ENCODE data around the gene SCARF2.

SCARF2 gene

DNA sequence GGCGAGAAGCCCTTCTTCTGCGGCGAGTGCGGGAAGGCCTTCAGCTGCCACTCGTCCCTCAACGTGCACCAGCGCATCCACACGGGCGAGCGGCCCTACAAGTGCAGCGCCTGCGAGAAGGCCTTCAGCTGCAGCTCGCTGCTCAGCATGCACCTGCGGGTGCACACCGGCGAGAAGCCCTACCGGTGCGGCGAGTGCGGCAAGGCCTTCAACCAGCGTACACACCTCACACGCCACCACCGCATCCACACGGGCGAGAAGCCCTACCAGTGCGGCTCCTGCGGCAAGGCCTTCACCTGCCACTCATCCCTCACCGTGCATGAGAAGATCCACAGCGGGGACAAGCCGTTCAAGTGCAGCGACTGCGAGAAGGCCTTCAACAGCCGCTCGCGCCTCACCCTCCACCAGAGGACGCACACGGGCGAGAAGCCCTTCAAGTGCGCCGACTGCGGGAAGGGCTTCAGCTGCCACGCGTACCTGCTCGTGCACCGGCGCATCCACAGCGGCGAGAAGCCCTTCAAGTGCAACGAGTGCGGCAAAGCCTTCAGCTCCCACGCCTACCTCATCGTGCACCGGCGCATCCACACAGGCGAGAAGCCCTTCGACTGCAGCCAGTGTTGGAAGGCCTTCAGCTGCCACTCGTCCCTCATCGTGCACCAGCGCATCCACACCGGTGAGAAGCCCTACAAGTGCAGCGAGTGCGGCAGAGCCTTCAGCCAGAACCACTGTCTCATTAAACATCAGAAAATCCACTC, 31.5 kb downstream of the SCARF2 start:
- Histone ChIP-seq H3K27me3 (replicated peaks) (no peaks in the 10 kb centered on the region), H3K36me3 (replicated peaks) (peaks cover 24% of the 10 kb centered on the region), H3K4me3 (ENCODE audit: low read depth, low read length) (no peak overlapping the region), H3K27ac (no peak overlapping the region)
- DNase-seq, result no peak
- in situ Hi-C loops (cut with HindIII; ENCODE audit: low pct_ligation_motif_present, low sequenced_read_pairs), result no loop called here
- TF ChIP-seq, protein P1, sequence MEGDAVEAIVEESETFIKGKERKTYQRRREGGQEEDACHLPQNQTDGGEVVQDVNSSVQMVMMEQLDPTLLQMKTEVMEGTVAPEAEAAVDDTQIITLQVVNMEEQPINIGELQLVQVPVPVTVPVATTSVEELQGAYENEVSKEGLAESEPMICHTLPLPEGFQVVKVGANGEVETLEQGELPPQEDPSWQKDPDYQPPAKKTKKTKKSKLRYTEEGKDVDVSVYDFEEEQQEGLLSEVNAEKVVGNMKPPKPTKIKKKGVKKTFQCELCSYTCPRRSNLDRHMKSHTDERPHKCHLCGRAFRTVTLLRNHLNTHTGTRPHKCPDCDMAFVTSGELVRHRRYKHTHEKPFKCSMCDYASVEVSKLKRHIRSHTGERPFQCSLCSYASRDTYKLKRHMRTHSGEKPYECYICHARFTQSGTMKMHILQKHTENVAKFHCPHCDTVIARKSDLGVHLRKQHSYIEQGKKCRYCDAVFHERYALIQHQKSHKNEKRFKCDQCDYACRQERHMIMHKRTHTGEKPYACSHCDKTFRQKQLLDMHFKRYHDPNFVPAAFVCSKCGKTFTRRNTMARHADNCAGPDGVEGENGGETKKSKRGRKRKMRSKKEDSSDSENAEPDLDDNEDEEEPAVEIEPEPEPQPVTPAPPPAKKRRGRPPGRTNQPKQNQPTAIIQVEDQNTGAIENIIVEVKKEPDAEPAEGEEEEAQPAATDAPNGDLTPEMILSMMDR (IDR thresholded peaks at IDR 0.05; ENCODE audit: low read depth, low read length, missing control alignments), result no peak

DNA sequence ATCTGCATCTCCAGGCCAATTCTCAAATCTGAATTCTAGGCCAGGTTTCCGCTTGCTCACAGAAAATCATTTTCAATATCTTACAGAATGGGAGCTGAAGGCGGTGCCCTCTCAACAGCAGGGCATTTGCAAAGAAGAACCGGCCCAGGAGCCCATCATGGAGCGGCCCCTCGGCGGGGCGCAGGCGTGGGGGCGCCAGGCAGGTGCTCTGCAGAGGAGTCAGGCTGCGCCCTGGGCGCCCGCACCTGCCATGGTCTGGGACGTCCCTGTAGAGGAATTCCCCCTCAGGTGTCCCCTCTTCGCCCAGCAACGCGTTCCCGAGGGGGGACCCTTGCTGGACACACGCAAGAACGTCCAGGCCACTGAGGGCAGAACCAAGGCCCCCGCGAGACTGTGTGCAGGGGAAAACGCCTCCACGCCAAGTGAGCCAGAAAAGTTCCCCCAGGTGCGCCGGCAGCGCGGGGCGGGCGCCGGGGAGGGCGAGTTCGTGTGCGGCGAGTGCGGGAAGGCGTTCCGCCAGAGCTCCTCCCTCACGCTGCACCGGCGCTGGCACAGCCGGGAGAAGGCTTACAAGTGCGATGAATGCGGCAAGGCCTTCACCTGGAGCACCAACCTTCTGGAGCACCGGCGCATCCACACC, 32.2 kb downstream of the SCARF2 start:
- in situ Hi-C loops (cut with HindIII; ENCODE audit: low pct_ligation_motif_present, low sequenced_read_pairs), result no loop called here
- Histone ChIP-seq H3K4me3 (ENCODE audit: low read depth, low read length) (no peak overlapping the region), H3K27me3 (replicated peaks) (no peaks in the 10 kb centered on the region), H3K27ac (no peak overlapping the region), H3K36me3 (replicated peaks) (peaks cover 24% of the 10 kb centered on the region)
- TF ChIP-seq, protein P1 (IDR thresholded peaks at IDR 0.05; ENCODE audit: low read depth, low read length, missing control alignments), result no peak
- DNase-seq, result no peak

DNA sequence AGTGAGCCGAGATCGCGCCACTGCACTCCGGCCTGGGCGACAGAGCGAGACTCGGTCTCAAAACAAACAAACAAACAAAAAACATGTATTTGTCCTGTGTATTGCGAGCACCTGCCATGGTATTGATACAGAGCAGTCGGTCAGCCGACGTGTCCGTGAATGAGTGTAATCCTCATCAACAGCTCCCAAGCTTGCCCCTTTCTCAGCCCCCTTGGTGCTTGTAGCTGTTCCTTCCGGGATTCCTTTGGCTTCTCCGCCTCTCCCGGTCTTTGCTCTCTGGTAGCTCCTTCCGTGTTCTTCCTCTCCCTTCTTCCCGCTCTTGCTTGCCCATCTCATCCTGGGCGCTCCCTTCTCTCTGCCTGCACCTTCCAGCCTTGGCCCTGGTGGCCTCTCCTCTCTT, 32.7 kb downstream of the SCARF2 start:
- Histone ChIP-seq H3K27ac (no peak overlapping the region), H3K27me3 (replicated peaks) (no peaks in the 10 kb centered on the region), H3K4me3 (ENCODE audit: low read depth, low read length) (no peak overlapping the region), H3K36me3 (replicated peaks) (peaks cover 24% of the 10 kb centered on the region)
- in situ Hi-C loops (cut with HindIII; ENCODE audit: low pct_ligation_motif_present, low sequenced_read_pairs), result no loop called here
- no peak for DNase-seq
- TF ChIP-seq, protein P1 (IDR thresholded peaks at IDR 0.05; ENCODE audit: low read depth, low read length, missing control alignments), result no peak

DNA sequence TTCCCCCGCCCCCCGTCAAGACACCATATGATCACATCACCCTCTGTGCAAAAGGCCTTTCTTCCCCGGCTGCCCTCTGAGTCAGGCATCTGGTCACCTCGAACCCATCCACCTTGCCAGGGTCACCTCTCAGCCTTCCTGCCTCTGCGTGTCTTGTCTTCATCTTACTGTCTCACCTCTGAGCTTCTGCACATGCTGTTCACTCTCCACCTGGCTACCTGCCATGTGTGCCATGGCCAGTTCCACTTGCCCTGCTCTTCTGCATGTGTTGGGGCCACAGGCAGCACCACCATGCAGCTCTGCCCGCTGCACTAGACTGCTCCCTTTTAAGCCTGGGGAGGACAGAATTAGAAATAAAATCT, 33.9 kb downstream of the SCARF2 start:
- H3K27ac ChIP-seq, result no peak overlapping the region
- no peaks in the 10 kb centered on the region for H3K27me3 ChIP-seq (replicated peaks)
- in situ Hi-C loops (cut with HindIII; ENCODE audit: low pct_ligation_motif_present, low sequenced_read_pairs), result no loop called here
- TF ChIP-seq, protein P1 (IDR thresholded peaks at IDR 0.05; ENCODE audit: low read depth, low read length, missing control alignments), result no peak
- DNase-seq, result no peak
- peaks cover 24% of the 10 kb centered on the region for H3K36me3 ChIP-seq (replicated peaks)
- no peak overlapping the region for H3K4me3 ChIP-seq (ENCODE audit: low read depth, low read length)

DNA sequence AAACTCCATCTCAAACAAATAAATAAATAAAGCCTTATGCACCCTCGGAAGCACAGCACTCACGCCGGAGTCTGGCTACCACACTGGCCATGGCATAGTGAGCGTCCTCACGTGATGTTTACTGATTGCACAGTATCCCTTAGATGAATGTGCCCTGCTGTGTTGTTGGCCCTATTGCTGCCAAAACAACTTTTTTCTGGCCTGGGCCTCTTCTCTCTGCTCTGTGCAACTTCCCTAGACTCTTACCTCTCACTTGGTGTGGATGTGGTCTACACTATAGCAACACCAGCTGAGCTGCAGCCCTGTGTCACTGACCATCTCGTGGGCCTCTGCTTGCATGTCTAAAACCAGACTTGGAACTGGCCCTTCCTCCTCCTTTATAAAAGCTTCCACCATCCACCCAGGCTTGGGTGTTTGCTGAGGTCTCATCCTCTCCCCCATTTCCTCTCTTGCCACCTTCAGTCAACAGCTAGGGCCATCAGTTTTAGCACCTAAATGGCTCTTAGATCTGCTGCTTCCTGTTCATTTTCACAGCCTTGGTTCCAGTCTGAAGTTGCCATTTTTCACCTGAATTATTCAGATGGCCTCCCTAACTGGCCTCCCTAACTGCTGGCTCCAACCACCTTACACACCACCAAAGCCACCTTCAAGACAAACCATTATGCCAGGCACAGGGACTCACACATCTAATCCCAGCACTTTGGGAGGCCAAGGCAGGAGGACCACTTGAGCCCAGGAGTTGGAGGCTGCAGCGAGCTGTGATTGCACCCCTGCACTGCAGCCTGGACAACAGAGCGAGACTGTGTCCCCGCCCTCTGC, 34.5 kb downstream of the SCARF2 start:
- no peak overlapping the region for H3K27ac ChIP-seq

More for the DNA sequence above, 34.5 kb downstream of the SCARF2 start:
- Histone ChIP-seq H3K36me3 (replicated peaks) (peaks cover 24% of the 10 kb centered on the region), H3K4me3 (ENCODE audit: low read depth, low read length) (no peak overlapping the region), H3K27me3 (replicated peaks) (no peaks in the 10 kb centered on the region)
- TF ChIP-seq, protein P1 (IDR thresholded peaks at IDR 0.05; ENCODE audit: low read depth, low read length, missing control alignments), result no peak
- DNase-seq, result no peak
- in situ Hi-C loops (cut with HindIII; ENCODE audit: low pct_ligation_motif_present, low sequenced_read_pairs), result no loop called here
